WI38 (cell line): Measurements from ENCODE around the gene ASB2.

Experiments
- H3K4me3 ChIP-seq: 2 replicates; pipeline ENCODE4 v1.5.1; 2011; ENCODE audit warnings: low read depth, mild to moderate bottlenecking, control low read depth, low read length
- TF ChIP-seq, protein P1 (sequence below): IDR thresholded peaks from 2 replicates; pipeline ENCODE4 v1.5.1; 2012; ENCODE audit warnings: low read depth, mild to moderate bottlenecking, control low read depth, low read length

The ASB2 gene

DNA sequence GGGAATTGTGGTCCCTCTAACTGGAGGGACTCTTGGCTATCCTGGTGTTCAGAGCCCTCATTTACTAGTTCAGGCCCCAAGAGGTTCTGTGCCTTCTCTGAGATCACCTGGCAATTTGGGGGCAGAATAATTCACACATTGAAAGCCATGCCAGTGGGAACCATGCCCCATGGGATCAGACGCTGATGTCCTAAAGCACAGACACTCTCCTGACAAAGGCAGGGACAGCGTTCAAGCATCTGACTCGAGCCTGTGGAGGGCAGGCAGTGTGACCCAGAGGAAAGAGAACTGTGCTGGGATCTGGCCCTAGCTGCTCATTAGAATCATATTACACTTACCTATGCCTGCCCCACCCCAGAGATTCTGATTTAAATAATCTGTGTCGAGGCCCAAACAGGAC is 2.4 kb upstream of the ASB2 start:
- TF ChIP-seq, protein P1, sequence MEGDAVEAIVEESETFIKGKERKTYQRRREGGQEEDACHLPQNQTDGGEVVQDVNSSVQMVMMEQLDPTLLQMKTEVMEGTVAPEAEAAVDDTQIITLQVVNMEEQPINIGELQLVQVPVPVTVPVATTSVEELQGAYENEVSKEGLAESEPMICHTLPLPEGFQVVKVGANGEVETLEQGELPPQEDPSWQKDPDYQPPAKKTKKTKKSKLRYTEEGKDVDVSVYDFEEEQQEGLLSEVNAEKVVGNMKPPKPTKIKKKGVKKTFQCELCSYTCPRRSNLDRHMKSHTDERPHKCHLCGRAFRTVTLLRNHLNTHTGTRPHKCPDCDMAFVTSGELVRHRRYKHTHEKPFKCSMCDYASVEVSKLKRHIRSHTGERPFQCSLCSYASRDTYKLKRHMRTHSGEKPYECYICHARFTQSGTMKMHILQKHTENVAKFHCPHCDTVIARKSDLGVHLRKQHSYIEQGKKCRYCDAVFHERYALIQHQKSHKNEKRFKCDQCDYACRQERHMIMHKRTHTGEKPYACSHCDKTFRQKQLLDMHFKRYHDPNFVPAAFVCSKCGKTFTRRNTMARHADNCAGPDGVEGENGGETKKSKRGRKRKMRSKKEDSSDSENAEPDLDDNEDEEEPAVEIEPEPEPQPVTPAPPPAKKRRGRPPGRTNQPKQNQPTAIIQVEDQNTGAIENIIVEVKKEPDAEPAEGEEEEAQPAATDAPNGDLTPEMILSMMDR: no peak
- no peak overlapping the region for H3K4me3 ChIP-seq

DNA sequence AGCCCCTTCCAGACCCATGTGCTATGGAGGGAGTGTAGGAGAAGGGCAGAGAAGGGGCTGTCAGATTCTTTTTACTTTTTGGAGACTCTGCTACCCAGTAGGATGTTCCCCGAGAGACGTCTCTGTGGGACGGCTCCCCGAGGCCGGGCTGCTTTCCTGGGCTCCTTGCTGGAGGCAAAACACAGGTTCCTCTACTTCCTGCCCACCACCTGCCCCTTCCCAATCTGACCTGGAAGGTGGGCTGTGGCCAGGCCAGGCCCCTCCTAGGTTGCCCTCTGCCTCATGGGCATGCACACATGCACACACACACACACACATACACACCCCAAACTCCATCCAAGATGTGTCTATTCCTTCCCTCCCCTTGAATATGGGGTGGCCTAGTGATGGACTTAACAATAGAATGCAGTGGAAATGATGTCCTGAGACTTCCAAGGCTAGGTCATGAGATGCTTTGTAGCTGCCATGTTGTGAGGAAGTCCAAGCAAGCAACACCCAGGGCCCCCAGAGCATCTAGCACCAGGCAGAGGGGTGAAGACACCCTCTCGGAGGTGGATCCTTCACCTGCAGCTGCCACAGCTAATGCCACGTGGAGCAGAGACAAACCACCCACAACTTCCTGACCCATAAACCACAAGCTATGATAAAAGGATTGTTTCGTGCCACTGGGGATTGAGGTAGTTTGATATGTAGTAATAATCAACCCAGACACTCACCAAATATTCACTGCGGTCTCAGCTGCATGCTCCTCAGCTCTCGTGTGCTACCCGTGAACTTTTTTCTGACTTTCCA is 1.6 kb upstream of the ASB2 start:
- H3K4me3 ChIP-seq: no peak overlapping the region
- TF ChIP-seq, protein P1: no peak

DNA sequence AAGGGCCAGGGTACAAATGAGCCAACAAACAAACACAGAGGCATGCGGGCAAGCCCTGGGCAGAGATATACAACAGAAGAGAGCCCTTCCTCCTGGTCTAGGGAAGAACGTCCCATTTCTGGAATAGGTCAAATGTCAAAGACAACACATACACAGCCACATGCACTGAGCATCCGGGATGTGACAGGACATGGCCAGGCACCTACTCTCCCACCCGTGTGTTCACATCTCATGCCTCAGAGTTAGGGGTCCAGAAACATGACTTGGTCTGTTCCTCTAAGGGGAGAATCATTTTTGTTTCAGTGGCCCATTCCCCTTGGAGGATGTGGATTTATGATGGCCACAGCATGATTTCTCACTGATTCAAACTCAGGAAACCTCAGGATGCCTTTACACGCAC is 801 bp upstream of the ASB2 start:
- TF ChIP-seq, protein P1: no peak
- no peak overlapping the region for H3K4me3 ChIP-seq

DNA sequence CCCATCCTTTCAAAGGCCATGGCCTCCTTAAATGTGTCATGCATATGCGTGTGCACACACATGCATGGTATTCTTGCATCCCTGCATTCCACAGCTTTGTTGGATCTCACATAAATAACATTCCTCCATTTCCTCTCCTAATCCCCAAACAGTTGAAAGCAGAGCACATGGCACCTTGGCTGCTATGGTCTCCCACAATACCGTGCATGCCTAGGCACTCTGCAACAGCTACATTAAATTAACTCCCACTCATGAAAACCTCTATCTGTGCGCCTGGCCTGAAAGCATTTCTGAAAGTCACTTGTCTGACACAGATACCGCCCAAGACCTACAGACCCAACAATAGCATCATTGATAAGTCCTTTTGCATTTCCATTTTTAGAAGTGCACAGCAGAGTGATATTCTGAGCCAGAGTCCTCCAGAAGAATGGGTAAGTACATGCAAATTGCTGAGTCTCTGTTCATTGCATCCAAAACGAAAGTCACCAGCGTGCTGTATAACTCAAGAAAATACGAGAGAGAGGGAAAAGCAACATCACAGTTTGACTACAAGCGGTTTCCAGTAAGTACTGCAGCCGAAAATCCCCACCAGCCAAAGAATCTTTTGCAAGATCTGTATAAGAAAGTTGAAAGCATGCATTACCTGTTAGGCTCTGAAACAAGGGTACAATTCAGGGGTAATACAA is 436 bp downstream of the ASB2 start:
- H3K4me3 ChIP-seq: no peak overlapping the region
- TF ChIP-seq, protein P1: no peak

DNA sequence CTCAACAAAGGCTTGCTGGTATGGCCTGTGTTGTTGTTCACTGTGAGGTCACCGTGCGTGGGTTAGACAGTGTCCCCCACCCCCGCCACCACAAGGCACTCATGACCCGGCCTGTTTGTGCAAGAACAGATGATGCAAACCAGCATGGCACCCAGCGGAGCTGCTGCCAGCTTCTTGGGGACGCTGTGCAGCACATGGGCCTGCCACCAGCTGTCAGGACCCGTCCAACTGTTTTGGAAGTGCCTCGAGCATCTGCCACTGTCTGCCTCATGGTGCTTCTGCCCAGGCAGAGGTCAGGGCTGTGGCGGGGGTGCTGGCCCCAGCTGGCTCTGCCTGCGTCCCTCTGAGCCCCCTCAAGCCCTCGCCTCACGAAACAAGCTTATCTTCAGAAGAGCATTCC is 1.5 kb downstream of the ASB2 start:
- TF ChIP-seq, protein P1: no peak

DNA sequence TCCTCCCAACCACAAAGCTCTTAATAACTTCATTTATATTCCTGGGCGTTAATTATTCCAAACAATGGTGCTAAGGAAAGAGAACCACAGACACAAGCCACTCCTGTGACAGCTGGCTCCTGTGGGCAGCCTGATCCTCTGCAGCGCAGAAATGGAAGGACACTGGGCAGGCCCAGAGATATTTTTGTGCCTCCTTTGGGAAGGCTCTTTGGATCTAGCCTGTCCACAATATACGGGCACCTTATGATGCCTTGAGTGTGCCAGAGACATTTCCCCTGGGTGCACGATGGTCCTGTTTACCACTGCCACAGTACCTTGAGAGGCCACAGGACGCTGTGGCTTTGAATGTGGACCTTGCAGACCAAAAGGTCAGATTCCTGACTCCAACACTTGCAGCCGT is 2.1 kb downstream of the ASB2 start:
- TF ChIP-seq, protein P1: no peak
- H3K4me3 ChIP-seq: no peak overlapping the region

More for the DNA sequence above, 1.5 kb downstream of the ASB2 start:
- H3K4me3 ChIP-seq: no peak overlapping the region

DNA sequence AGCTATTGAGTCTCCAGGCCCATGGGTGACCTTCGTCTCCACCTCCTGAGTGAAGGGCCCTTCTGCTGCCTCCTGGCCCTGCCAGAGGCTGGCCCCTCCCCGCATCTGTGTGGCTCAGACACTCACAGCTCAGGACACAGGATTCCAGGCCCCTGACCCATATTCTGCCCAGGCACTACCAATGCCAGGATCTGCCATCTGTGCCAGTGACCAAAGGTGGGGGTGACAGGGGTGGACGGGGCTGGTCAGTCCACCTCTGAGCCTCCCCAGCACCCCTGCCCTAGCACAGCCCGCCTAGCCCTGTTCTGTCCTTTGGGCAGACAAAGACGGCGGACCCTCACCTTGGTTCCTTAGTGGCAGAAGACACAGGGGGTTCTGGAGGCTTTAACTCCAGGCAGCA is 2.8 kb downstream of the ASB2 start:
- no peak overlapping the region for H3K4me3 ChIP-seq
- TF ChIP-seq, protein P1: no peak
